Astrocyte (in vitro differentiated cells and primary cell): ENCODE data around the gene SLC29A2. TPM values are rescaled to one million over a fixed set of nuclear protein-coding genes. Genes with fewer than 3 reads are reported as not detected.
A peak's percentile ranks its signal among the peaks of the same experiment; 100 is the strongest.

Source experiments
- DNase-seq: peaks from one replicate; pipeline ENCODE4 v3.0.0-alpha.2; 2010; ENCODE audit warnings: low read depth
- FAIRE-seq: peaks from 2 replicates; lab custom pipeline; 2011; peaks lifted over from hg19 to GRCh38; lab: Jason Lieb, UNC
- H2AFZ ChIP-seq: 2 replicates; pipeline ENCODE4 v1.6.0; 2012; ENCODE audit warnings: low read depth, low read length, inconsistent platforms
- H3K27ac ChIP-seq: 2 replicates; pipeline ENCODE4 v1.5.1; 2011; ENCODE audit warnings: low read depth, low read length, inconsistent platforms
- H3K27me3 ChIP-seq: 2 replicates; pipeline ENCODE4 v1.6.0; 2011; ENCODE audit warnings: low read length, inconsistent platforms; ENCODE audit not compliant: insufficient read depth
- H3K36me3 ChIP-seq: 2 replicates; pipeline ENCODE4 v1.5.1; 2011; ENCODE audit warnings: low read length, inconsistent platforms; ENCODE audit not compliant: insufficient read depth
- H3K4me1 ChIP-seq: 2 replicates; pipeline ENCODE4 v1.5.1; 2011; ENCODE audit warnings: low read length, inconsistent platforms; ENCODE audit not compliant: insufficient read depth
- H3K4me2 ChIP-seq: 2 replicates; pipeline ENCODE4 v1.6.0; 2012; ENCODE audit warnings: low read length, inconsistent platforms
- H3K4me3 ChIP-seq: 2 replicates; pipeline ENCODE4 v1.5.1; 2011; ENCODE audit warnings: low read depth, mild to moderate bottlenecking, low read length, inconsistent platforms; ENCODE audit not compliant: insufficient read depth
- H3K79me2 ChIP-seq: 2 replicates; pipeline ENCODE4 v1.6.0; 2012; ENCODE audit warnings: mild to moderate bottlenecking, low read length, inconsistent platforms; ENCODE audit not compliant: insufficient read depth
- H3K9ac ChIP-seq: 2 replicates; pipeline ENCODE4 v1.6.0; 2012; ENCODE audit warnings: mild to moderate bottlenecking, low read length, inconsistent platforms
- H3K9me3 ChIP-seq: 2 replicates; pipeline ENCODE4 v1.5.1; 2012; ENCODE audit warnings: low read depth, mild to moderate bottlenecking, low read length, inconsistent platforms; ENCODE audit not compliant: insufficient read depth
- H4K20me1 ChIP-seq: 2 replicates; pipeline ENCODE4 v1.6.0; 2012; ENCODE audit warnings: low read length, inconsistent platforms; ENCODE audit not compliant: insufficient read depth
- H3K27ac Mint-ChIP-seq: one replicate; pipeline ENCODE4 v1.8.0; 2021; ENCODE audit warnings: mild to moderate bottlenecking, mixed read lengths; ENCODE audit not compliant: unreplicated experiment
- H3K27me3 Mint-ChIP-seq: one replicate; pipeline ENCODE4 v1.8.0; 2021; ENCODE audit warnings: low read depth, mixed read lengths; ENCODE audit not compliant: unreplicated experiment
- H3K36me3 Mint-ChIP-seq: one replicate; pipeline ENCODE4 v1.8.0; 2021; ENCODE audit warnings: low read depth, mixed read lengths; ENCODE audit not compliant: unreplicated experiment
- H3K4me1 Mint-ChIP-seq: one replicate; pipeline ENCODE4 v1.8.0; 2021; ENCODE audit warnings: low read depth, mixed read lengths; ENCODE audit not compliant: unreplicated experiment
- H3K4me3 Mint-ChIP-seq: one replicate; pipeline ENCODE4 v1.8.0; 2021; ENCODE audit warnings: mild to moderate bottlenecking, moderate library complexity, mixed read lengths; ENCODE audit not compliant: unreplicated experiment
- H3K9me3 Mint-ChIP-seq: one replicate; pipeline ENCODE4 v1.8.0; 2021; ENCODE audit warnings: mild to moderate bottlenecking, mixed read lengths; ENCODE audit not compliant: unreplicated experiment
- CTCF ChIP-seq: IDR thresholded peaks from 2 replicates; pipeline ENCODE4 v1.5.1; 2011; ENCODE audit warnings: low read depth, mild to moderate bottlenecking, inconsistent platforms, low read length, moderate library complexity; ENCODE audit not compliant: insufficient read depth
- EZH2 ChIP-seq: IDR thresholded peaks from 2 replicates; pipeline ENCODE4 v1.6.1; 2012; ENCODE audit warnings: mild to moderate bottlenecking, low read length, inconsistent platforms; ENCODE audit not compliant: insufficient read depth
- total RNA-seq: library from RNA; stranded (reverse); gene quantifications from 2 replicates; pipeline ENCODE4 v1.2.1, GENCODE V29; 2021

SLC29A2 gene
- total RNA-seq, 1 donor from 2014 or later = 6.6 TPM

DNA sequence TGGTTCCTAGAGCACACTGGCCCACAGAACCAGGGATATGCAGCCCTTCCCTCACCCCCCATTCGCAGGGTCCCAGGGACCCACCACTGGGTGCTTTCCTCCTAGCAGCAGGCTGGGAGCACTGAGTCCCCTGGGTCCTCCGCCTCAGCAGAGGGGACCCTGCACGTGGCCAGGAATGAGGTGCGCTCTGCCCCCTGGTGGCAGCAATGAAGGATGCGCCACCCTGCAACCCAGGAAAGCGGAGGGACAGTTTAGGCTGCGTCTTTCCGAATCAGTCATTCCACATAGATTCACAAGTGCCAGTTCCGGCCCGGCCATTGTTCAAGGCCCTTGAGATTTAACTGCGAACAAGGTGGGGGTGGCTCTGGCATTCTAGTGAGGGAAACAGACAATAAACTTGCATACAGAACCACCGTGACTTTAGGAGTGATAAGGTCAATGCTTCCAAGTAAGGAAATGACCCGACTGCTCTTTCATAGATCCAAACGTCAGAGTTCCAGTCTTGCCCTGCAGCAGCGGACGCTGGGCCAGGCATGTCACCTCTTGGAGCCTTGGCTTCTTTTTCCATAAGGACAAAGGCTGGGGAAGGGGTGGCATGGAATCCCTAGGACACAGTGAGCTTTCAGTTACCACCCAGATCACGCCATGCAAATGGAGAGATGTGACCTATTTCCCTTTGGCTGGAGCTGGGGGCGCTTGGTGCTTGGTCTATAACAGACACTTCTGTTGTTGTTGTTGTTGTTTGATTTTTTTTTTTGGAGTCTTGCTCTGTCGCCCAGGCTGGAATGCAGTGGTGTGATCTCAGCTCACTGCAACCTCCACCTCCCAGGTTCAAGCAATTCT is 43.0 kb downstream of the SLC29A2 start:
- peak overlapping the region; percentile 84 for H3K27ac Mint-ChIP-seq
- no peaks in the 10 kb centered on the region for H3K27me3 ChIP-seq

GRCh38 chr11:66328031-66328301 is 43.6 kb downstream of the SLC29A2 start:
- peaks cover 39% of the 10 kb centered on the region for H3K4me1 Mint-ChIP-seq
- H3K9me3 Mint-ChIP-seq = peaks cover 2% of the 10 kb centered on the region
- H3K27ac ChIP-seq = peak overlapping the region; percentile 84
- no peaks in the 10 kb centered on the region for H3K27me3 ChIP-seq
- H3K9ac ChIP-seq = peak overlapping the region; percentile 74
- peaks cover 4% of the 10 kb centered on the region for H3K36me3 Mint-ChIP-seq
- no peaks in the 10 kb centered on the region for H3K9me3 ChIP-seq
- no peaks in the 10 kb centered on the region for H3K79me2 ChIP-seq
- DNase-seq (no peak), FAIRE-seq (no peak)
- peak overlapping the region; percentile 75 for H3K4me2 ChIP-seq
- H4K20me1 ChIP-seq = peaks cover 19% of the 10 kb centered on the region
- no peaks in the 10 kb centered on the region for H3K27me3 Mint-ChIP-seq
- H3K4me3 Mint-ChIP-seq = no peak overlapping the region
- H3K36me3 ChIP-seq = peaks cover 3% of the 10 kb centered on the region
- H3K4me3 ChIP-seq = no peak overlapping the region
- TF ChIP-seq CTCF (no peak), EZH2 (no peak)
- peak overlapping the region; percentile 84 for H3K27ac Mint-ChIP-seq
- H3K4me1 ChIP-seq = peaks cover 46% of the 10 kb centered on the region
- no peak overlapping the region for H2AFZ ChIP-seq

More for the DNA sequence above, 43.0 kb downstream of the SLC29A2 start:
- TF ChIP-seq EZH2 = no peak
- peak; percentile 83 for TF ChIP-seq CTCF
- H3K9me3 Mint-ChIP-seq = peaks cover 2% of the 10 kb centered on the region
- H3K4me3 Mint-ChIP-seq = peak overlapping the region; percentile 60
- DNase-seq (no peak), FAIRE-seq (peak; percentile 37)
- no peak overlapping the region for H2AFZ ChIP-seq
- H4K20me1 ChIP-seq = peaks cover 25% of the 10 kb centered on the region
- H3K36me3 ChIP-seq = peaks cover 3% of the 10 kb centered on the region
- H3K4me2 ChIP-seq = peak overlapping the region; percentile 75
- H3K79me2 ChIP-seq = peaks cover 4% of the 10 kb centered on the region
- H3K27ac ChIP-seq = peak overlapping the region; percentile 84
- no peak overlapping the region for H3K4me3 ChIP-seq
- H3K36me3 Mint-ChIP-seq = peaks cover 5% of the 10 kb centered on the region
- peaks cover 35% of the 10 kb centered on the region for H3K4me1 Mint-ChIP-seq
- peak overlapping the region; percentile 74 for H3K9ac ChIP-seq
- no peaks in the 10 kb centered on the region for H3K27me3 Mint-ChIP-seq
- H3K4me1 ChIP-seq = peaks cover 48% of the 10 kb centered on the region
- no peaks in the 10 kb centered on the region for H3K9me3 ChIP-seq
